PC-3 (cell line): ENCODE measurements around the gene MYL12B. TPM values are rescaled to one million over a fixed set of nuclear protein-coding genes. Genes with fewer than 3 reads are reported as not detected.

Experiments used
- ATAC-seq: fragments of 200-7000 bp; cut with Tn5 transposase; 2 replicates; pipeline ENCODE4 v1.9.1; 2020; ENCODE audit warnings: mild to moderate bottlenecking, moderate library complexity
- BruUV-seq: library from RNA; stranded (reverse); fragments of 400-500 nt; replicated peaks from 2 replicates; lab custom pipeline; 2021; lab: Mats Ljungman, UMichigan
- CTCF ChIA-PET: fragments of 300-600 bp; sonication (Branson Sonifier 250); formaldehyde crosslinking; loops from one replicate; lab custom pipeline; 2022; ENCODE audit warnings: antibody characterized with exemption; lab: Charles Lee
- POLR2A ChIA-PET: fragments of 300-600 bp; sonication (Branson Sonifier 250); formaldehyde crosslinking; loops from one replicate; lab custom pipeline; 2022; ENCODE audit warnings: antibody characterized with exemption; ENCODE audit not compliant: unreplicated experiment; lab: Charles Lee
- DNase-seq: peaks from one replicate; pipeline ENCODE4 v3.0.0-alpha.2; 2015
- H2AFZ ChIP-seq: fragments of 300-600 bp; sonication (generic); 2 replicates; pipeline ENCODE4 v1.6.0; 2016; ENCODE audit warnings: antibody characterized with exemption, low read length
- H3F3A ChIP-seq: fragments of 300-600 bp; sonication (generic); one replicate; pipeline ENCODE4 v1.6.0; 2017; ENCODE audit warnings: antibody characterized with exemption, low read length, control low read depth, mild to moderate bottlenecking; ENCODE audit not compliant: unreplicated experiment
- H3K27ac ChIP-seq: fragments of 300-600 bp; sonication (generic); 2 replicates; pipeline ENCODE4 v1.5.1; 2016; ENCODE audit warnings: mild to moderate bottlenecking, low read length
- H3K27me3 ChIP-seq: fragments of 300-600 bp; sonication (generic); 2 replicates; pipeline ENCODE4 v1.6.1; 2016; ENCODE audit warnings: low read length, mixed read lengths
- H3K36me3 ChIP-seq: fragments of 300-600 bp; sonication (generic); 2 replicates; pipeline ENCODE4 v1.6.1; 2016; ENCODE audit warnings: low read depth, mixed run types, low read length, mixed read lengths
- H3K4me1 ChIP-seq: fragments of 300-600 bp; sonication (generic); 2 replicates; pipeline ENCODE4 v1.5.1; 2016; ENCODE audit warnings: low read length; ENCODE audit not compliant: insufficient read depth
- H3K4me2 ChIP-seq: fragments of 300-600 bp; sonication (generic); 2 replicates; pipeline ENCODE4 v1.6.0; 2016; ENCODE audit warnings: low read length
- H3K4me3 ChIP-seq: fragments of 300-600 bp; sonication (generic); 2 replicates; pipeline ENCODE4 v1.5.1; 2016; ENCODE audit warnings: mild to moderate bottlenecking, low read length, mixed read lengths
- H3K79me2 ChIP-seq: fragments of 300-600 bp; sonication (generic); 2 replicates; pipeline ENCODE4 v1.6.1; 2017; ENCODE audit warnings: low read length, mixed read lengths
- H3K9ac ChIP-seq: fragments of 300-600 bp; sonication (generic); 2 replicates; pipeline ENCODE4 v1.6.0; 2016; ENCODE audit warnings: mild to moderate bottlenecking, low read length
- H3K9me2 ChIP-seq: fragments of 300-600 bp; sonication (generic); replicated peaks from 2 replicates; pipeline ENCODE4 v1.6.1; 2016; ENCODE audit warnings: mixed run types, low read length, mixed read lengths
- H3K9me3 ChIP-seq: fragments of 300-600 bp; sonication (generic); 2 replicates; pipeline ENCODE4 v1.6.1; 2016; ENCODE audit warnings: low read length, mixed read lengths
- H4K20me1 ChIP-seq: fragments of 300-600 bp; sonication (generic); 2 replicates; pipeline ENCODE4 v1.6.1; 2016; ENCODE audit warnings: low read length, mixed read lengths
- EZH2 ChIP-seq: fragments of 300-600 bp; sonication (generic); IDR thresholded peaks from one replicate; pipeline ENCODE4 v1.6.1; 2017; ENCODE audit warnings: antibody characterized with exemption, mild to moderate bottlenecking, low read length; ENCODE audit not compliant: unreplicated experiment
- EZH2phosphoT487 ChIP-seq: fragments of 300-600 bp; sonication (generic); IDR thresholded peaks from 2 replicates; pipeline ENCODE4 v1.6.1; 2018; ENCODE audit warnings: mild to moderate bottlenecking, antibody characterized with exemption, low read length, borderline replicate concordance
- intact Hi-C: fragments of 100-400 bp; cut with micrococcal nuclease; formaldehyde crosslinking; loops from 2 replicates; pipeline ENCODE4 v1.9.0; 2023
- total RNA-seq: library from RNA; depleted of rRNA; stranded (reverse); fragments of >200 nt; gene quantifications from 2 replicates; pipeline ENCODE4 v1.2.3, GENCODE V29; 2014
- TF ChIP-seq, protein P1 (sequence below): fragments of 300-600 bp; sonication (generic); conservative IDR thresholded peaks from 2 replicates; pipeline ENCODE4 v1.5.1; 2017; ENCODE audit warnings: antibody characterized with exemption, low read depth, mild to moderate bottlenecking, low read length

The MYL12B gene
- total RNA-seq, 1 experiment from 2014 or later = 308 TPM

DNA sequence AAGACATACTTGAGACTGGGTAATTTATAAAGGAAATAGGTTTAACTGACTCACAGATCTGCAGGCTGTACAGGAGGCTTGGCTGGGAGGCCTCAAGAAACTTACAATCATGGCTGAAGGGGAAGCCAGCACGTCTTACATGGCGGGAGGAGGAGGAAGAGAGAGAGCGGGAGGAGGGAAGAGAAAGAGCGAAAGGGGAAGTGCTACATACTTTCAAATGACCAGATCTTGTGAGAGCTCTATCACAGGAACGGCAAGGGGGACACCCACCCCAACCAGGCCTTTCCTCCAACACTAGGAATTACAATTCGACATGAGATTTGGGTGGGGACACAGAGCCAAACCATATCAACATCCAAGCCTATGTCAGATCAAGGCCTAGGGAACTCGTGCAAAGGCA, 24.2 kb downstream of the MYL12B start:
- H2AFZ ChIP-seq = no peak overlapping the region
- H4K20me1 ChIP-seq = no peaks in the 10 kb centered on the region
- no peaks in the 10 kb centered on the region for H3K79me2 ChIP-seq
- peaks cover 3% of the 10 kb centered on the region for H3K9me3 ChIP-seq
- ATAC-seq (no peak), DNase-seq (no peak)
- TF ChIP-seq, protein P1, sequence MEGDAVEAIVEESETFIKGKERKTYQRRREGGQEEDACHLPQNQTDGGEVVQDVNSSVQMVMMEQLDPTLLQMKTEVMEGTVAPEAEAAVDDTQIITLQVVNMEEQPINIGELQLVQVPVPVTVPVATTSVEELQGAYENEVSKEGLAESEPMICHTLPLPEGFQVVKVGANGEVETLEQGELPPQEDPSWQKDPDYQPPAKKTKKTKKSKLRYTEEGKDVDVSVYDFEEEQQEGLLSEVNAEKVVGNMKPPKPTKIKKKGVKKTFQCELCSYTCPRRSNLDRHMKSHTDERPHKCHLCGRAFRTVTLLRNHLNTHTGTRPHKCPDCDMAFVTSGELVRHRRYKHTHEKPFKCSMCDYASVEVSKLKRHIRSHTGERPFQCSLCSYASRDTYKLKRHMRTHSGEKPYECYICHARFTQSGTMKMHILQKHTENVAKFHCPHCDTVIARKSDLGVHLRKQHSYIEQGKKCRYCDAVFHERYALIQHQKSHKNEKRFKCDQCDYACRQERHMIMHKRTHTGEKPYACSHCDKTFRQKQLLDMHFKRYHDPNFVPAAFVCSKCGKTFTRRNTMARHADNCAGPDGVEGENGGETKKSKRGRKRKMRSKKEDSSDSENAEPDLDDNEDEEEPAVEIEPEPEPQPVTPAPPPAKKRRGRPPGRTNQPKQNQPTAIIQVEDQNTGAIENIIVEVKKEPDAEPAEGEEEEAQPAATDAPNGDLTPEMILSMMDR = no peak
- TF ChIP-seq EZH2 (no peak), EZH2phosphoT487 (no peak)
- no peaks in the 10 kb centered on the region; the same call in 1 of the 2 replicates for H3K36me3 ChIP-seq
- no peak overlapping the region for H3K27ac ChIP-seq
- intact Hi-C loops = no loop called here
- H3K9ac ChIP-seq = no peak overlapping the region
- CTCF ChIA-PET = no interaction called here
- H3K27me3 ChIP-seq = no peaks in the 10 kb centered on the region
- no peaks in the 10 kb centered on the region for H3K9me2 ChIP-seq
- BruUV-seq = no TSS peak
- POLR2A ChIA-PET = no interaction called here
- H3K4me2 ChIP-seq = no peak overlapping the region
- H3K4me1 ChIP-seq = peaks cover 27% of the 10 kb centered on the region
- no peak overlapping the region for H3K4me3 ChIP-seq
- no peaks in the 10 kb centered on the region for H3F3A ChIP-seq

DNA sequence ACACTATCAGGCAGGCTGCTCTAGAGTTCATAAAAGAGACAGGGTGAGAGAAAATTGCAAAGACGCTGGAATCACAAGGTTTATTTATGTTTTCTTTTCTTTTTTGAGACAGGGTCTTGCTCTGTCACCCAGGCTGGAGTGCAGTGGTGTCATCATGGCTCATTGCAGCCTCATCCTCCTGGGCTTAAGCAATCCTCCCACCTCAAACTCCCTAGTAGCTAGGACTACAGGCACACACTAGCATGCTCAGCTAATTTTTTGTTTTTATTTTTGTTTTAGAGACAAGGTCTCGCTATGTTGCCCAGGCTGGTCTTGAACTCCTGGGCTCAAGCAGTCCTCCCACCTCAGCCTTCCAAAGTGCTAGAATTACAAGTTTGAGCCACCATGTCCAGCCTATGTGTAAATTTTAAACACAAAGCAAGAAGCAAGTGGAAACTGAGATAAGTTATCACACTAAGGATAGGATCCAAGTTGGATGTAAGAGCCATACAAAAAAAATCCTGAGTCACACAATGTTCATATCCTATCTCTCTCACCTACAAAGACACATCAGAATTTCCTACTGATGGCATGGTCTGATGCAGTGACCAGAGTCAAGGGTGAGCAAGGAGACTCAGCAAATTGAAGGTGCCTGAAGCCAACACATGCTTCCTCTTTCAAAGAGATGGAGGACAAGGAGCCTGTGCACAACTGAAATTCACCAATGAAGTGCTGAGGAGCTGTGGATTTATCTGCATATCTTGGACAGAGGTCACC, 31.4 kb downstream of the MYL12B start:
- Histone ChIP-seq H2AFZ (no peak overlapping the region), H3K79me2 (peaks cover 9% of the 10 kb centered on the region), H3K4me2 (no peak overlapping the region), H4K20me1 (no peaks in the 10 kb centered on the region), H3K27ac (no peak overlapping the region), H3F3A (no peaks in the 10 kb centered on the region), H3K9me3 (peaks cover 5% of the 10 kb centered on the region), H3K4me3 (no peak overlapping the region), H3K9ac (no peak overlapping the region), H3K4me1 (peaks cover 6% of the 10 kb centered on the region; the same call in 1 of the 2 replicates), H3K27me3 (no peaks in the 10 kb centered on the region), H3K9me2 (no peaks in the 10 kb centered on the region), H3K36me3 (no peaks in the 10 kb centered on the region; the same call in 1 of the 2 replicates)
- ChIA-PET CTCF (no interaction called here), POLR2A (interaction anchor here (0.6 kb wide), 1 partner anchor 373 kb away, joined by 4 read pairs; no protein-coding TSS in a partner anchor)
- TF ChIP-seq EZH2phosphoT487 (no peak), EZH2 (no peak)
- TF ChIP-seq, protein P1 = no peak
- intact Hi-C loops = no loop called here
- no TSS peak for BruUV-seq
- ATAC-seq (no peak), DNase-seq (no peak)

DNA sequence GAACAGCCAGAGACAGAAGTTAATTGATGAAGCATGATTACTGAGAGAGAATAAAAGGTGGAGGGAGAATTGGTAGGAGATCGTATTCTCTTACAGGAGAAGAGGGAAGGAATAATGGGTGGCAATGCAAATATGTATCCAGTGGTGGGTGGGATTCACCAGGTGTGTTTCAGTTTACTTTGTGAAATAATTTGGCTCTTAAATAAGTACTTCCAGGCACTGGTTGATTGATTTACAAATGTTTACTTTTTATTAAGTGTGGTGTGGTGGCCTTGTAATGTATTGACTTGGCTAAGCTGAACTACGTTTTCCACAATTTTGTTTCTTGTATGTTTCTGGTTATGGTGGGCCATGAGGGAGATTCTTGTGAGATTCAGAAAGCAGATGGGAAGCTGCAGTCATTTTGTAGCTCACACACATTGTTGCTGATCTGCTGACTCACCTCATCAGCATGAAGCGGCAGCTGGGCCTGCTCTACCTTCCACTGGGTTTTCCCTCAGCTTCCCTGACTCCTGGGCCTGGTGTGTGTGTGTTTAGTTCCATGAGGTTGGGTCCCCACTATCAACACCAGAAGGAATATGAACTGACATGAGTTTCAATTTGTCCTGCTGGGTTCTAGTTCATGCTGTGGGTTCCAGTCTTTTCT, 32.6 kb downstream of the MYL12B start:
- H3K9me2 ChIP-seq = no peaks in the 10 kb centered on the region
- H3K4me1 ChIP-seq = peaks cover 6% of the 10 kb centered on the region; the same call in 1 of the 2 replicates
- no peak overlapping the region for H3K27ac ChIP-seq
- no TSS peak for BruUV-seq
- no peak overlapping the region for H3K4me2 ChIP-seq
- H3K4me3 ChIP-seq = no peak overlapping the region
- no peak for ATAC-seq
- H4K20me1 ChIP-seq = no peaks in the 10 kb centered on the region
- no peaks in the 10 kb centered on the region for H3K27me3 ChIP-seq
- H3K9me3 ChIP-seq = peaks cover 5% of the 10 kb centered on the region
- peaks cover 9% of the 10 kb centered on the region for H3K79me2 ChIP-seq
- H3F3A ChIP-seq = no peaks in the 10 kb centered on the region
- no peaks in the 10 kb centered on the region; the same call in 1 of the 2 replicates for H3K36me3 ChIP-seq
- H3K9ac ChIP-seq = no peak overlapping the region
- CTCF ChIA-PET = no interaction called here
- H2AFZ ChIP-seq = no peak overlapping the region
- POLR2A ChIA-PET = no interaction called here
- intact Hi-C loops = no loop called here
- TF ChIP-seq, protein P1 = no peak
- TF ChIP-seq EZH2phosphoT487 (no peak), EZH2 (no peak)
- DNase-seq = no peak
